COR-L47 (cell line): ENCODE measurements around the gene CAD.

Experiments used
- DNase-seq: peaks from one replicate; lab custom pipeline; 2025; lab: John Stamatoyannopoulos, UW

CAD gene

DNA sequence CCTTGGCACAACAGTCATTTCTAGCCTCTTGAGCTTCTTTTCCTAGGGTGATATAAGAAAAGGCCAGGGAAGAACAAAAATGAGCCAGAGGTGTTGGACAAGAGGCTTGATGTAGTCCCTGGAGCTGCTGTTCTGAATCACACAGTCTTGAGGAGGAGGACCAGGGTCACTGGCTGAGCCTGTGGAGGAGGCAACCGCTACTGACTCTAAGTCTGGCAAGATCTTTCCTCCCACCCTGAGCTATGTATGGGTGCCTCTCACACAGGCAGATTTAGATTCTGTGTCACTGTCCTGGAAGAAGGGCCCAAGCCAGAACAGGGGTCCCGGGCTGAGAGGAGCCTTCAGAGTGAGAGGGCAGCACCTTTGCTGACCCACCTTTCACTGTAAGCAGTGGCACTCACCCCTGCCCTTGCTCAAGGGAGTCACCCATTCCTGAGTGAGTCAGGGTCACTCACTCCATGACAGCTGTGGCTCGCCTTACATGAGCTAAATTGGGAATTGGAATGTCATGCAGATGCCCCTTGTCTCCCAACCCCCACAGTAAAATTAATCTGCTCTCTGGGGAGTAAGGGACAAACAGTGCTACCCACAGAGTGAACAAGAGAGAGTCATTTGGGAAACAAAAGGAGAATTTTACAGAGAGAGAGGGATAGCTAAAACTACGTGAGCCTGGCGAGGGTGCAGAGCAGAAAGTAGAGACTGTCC is 64.8 kb downstream of the CAD start, which contains the start of gene TRIM54:
Gene TRIM54 (plus strand): TSS at position 575 of the 705 bp plus-strand sequence. CDS start 303 bp downstream, outside the sequence.
- no peak for DNase-seq

DNA sequence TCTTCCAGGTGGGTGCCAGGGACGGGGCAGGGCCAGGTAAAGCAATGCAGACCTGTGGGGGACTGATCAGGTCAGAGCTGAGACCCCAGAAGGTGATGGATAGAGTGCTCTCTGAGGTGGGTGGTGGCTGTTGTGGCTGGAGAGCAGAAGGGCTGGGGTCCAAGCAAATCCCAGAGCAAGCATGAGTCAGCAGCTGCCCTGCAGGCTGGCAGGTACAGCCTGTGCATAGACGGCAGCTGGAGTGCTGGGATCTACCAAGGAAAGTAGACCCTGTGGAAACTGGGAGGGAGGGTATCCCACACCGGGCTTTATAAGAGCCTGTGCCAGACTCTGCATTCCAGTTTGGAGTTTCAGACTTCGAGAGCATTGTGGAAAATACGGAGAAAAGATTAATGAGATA is 65.7 kb downstream of the CAD start:
- no peak for DNase-seq

DNA sequence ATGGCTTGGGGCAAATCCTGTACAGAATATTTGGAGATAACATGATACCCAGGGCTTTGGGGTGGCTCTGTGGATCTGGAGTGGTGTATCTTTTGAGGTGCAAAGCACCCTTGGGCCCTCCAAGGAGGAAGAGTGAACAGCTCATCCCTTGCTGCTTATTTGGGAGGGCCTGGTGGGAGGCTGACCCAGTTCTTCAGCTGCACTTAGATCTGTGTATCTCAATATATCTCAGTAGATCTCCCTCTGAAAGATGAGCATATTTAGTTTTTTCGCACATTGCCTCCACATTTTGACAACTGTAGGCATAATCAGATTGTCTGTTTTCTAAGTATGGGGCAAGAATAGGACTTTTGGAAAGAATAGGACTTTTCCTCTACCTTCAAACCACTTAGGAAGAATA is 67.8 kb downstream of the CAD start:
- DNase-seq = no peak

DNA sequence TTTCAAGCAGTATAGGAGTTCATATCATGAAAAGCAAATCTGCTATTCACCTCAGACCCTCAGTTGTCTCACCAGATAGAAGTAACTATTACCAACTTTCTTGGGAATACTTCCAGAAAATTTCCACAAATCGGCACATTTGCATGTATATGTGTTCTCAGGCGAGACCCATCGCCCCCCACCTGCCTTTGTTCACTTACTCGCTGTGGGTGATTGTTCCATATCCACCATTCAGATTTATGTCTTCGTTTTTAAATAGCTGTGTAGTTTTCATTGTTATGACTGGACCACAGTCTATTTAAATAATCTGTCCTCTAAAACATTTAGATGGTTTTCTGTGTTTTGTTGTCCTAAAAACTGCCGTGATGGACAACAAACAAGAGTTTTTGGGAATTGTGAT is 68.3 kb downstream of the CAD start:
- no peak for DNase-seq

DNA sequence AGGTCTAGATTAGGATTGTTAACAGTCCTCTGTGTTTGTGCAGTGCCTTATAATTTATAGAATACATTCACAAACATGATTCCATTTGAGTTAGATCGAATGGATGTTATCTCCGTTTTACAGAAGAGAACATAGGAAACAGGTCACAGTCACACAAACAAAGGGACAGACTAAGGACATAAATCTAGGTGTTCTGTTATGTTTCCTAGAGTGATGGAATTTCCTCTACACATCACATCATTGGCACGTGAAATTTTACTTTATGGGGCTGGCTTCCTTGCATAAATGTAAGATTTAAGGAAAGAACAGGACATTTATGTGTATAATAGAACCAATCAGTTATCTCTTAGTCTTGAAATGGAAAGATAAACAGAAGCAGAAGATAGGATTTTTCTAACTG is 71.4 kb downstream of the CAD start:
- no peak for DNase-seq

DNA sequence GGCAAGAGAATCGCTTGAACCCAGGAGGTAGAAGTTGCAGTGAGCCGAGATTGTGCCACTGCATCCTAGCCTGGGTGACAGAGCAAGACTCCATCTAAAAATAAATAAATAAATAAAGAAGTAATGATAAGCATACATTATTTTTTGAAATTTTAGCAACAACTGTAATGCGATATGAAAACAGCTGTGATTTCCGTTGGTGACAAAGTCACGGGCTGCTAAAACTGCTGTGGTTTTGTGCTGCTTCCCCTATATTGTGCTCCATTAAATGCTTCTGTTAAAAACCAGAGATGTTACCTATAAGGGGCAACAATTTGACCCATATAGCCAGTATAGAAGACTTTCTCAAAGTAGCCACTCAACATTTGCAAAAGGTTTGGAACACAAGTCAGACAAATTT is 73.4 kb downstream of the CAD start:
- no peak for DNase-seq

DNA sequence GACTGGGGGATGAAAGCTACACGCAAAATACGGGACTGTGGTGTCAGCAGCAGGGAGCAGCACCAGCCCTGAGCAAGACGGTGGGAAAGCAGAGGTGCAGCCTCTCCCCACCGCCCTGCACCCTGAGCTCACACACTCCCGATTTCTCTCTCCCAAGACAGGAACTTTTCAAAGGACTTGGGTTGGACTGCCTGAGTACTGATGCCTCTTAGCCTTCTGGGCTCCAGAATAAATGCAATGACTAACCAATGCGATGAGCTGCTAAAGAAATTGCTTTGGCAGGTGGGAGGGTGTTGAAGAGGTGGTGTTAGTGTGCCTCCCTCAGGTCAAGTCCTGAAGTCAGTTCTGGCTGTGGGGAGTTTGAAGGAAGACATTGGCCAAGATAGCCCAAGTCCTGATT is 74.7 kb downstream of the CAD start:
- no peak for DNase-seq
